Mesendoderm (in vitro differentiated cells): ENCODE data around the gene CACNG1.

Source experiments
- DNase-seq: peaks from one replicate; pipeline ENCODE4 v3.0.0; 2013
- H2AK5ac ChIP-seq: 2 replicates; pipeline ENCODE4 v1.6.1; 2013; ENCODE audit warnings: low read length, inconsistent platforms
- H2BK120ac ChIP-seq: 2 replicates; pipeline ENCODE4 v1.6.1; 2013; ENCODE audit warnings: low read depth, mild to moderate bottlenecking, low read length, moderate library complexity, mixed read lengths
- H2BK15ac ChIP-seq: replicated peaks from 2 replicates; pipeline ENCODE4 v1.6.1; 2013; ENCODE audit warnings: low read depth, mild to moderate bottlenecking, moderate library complexity
- H2BK5ac ChIP-seq: 2 replicates; pipeline ENCODE4 v1.6.1; 2013; ENCODE audit warnings: low read length, inconsistent platforms
- H3K18ac ChIP-seq: 2 replicates; pipeline ENCODE4 v1.6.1; 2013; ENCODE audit warnings: mild to moderate bottlenecking, low read length, mixed read lengths
- H3K23ac ChIP-seq: one replicate; pipeline ENCODE4 v1.6.1; 2013; ENCODE audit warnings: low read length
- H3K27ac ChIP-seq: 2 replicates; pipeline ENCODE4 v1.5.1; 2013; ENCODE audit warnings: low read depth, mild to moderate bottlenecking, inconsistent platforms, low read length, moderate library complexity
- H3K27me3 ChIP-seq: 2 replicates; pipeline ENCODE4 v1.6.1; 2013; ENCODE audit warnings: low read length, control low read depth, mild to moderate bottlenecking, inconsistent platforms; ENCODE audit not compliant: insufficient read depth, poor library complexity
- H3K36me3 ChIP-seq: 2 replicates; pipeline ENCODE4 v1.6.1; 2013; ENCODE audit warnings: low read length, inconsistent platforms; ENCODE audit not compliant: control insufficient read depth, insufficient read depth
- H3K4ac ChIP-seq: one replicate; pipeline ENCODE4 v1.6.1; 2013; ENCODE audit warnings: low read depth, mild to moderate bottlenecking, low read length, moderate library complexity
- H3K4me1 ChIP-seq: 2 replicates; pipeline ENCODE4 v1.6.1; 2013; ENCODE audit warnings: low read depth, low read length, inconsistent platforms; ENCODE audit not compliant: control insufficient read depth
- H3K4me2 ChIP-seq: 2 replicates; pipeline ENCODE4 v1.6.1; 2013; ENCODE audit warnings: low read length
- H3K4me3 ChIP-seq: 2 replicates; pipeline ENCODE4 v1.5.1; 2013; ENCODE audit warnings: mild to moderate bottlenecking, low read length
- H3K56ac ChIP-seq: one replicate; pipeline ENCODE4 v1.6.1; 2013; ENCODE audit warnings: low read length
- H3K79me1 ChIP-seq: 2 replicates; pipeline ENCODE4 v1.6.1; 2013; ENCODE audit warnings: low read length, inconsistent platforms
- H3K79me2 ChIP-seq: 2 replicates; pipeline ENCODE4 v1.6.1; 2013; ENCODE audit warnings: mild to moderate bottlenecking, low read length; ENCODE audit not compliant: control insufficient read depth, insufficient read depth
- H3K9ac ChIP-seq: 2 replicates; pipeline ENCODE4 v1.6.1; 2013; ENCODE audit warnings: low read length, inconsistent platforms
- H4K5ac ChIP-seq: one replicate; pipeline ENCODE4 v1.6.1; 2013; ENCODE audit warnings: low read length
- H4K8ac ChIP-seq: one replicate; pipeline ENCODE4 v1.6.1; 2013; ENCODE audit warnings: low read depth, mild to moderate bottlenecking, control low read depth, low read length, moderate library complexity
- WGBS: extraction: QIAGEN DNeasy Blood & Tissue Kit; methylation state at CpG from one replicate; pipeline ENCODE4 v1.1.7; 2013; ENCODE audit warnings: low lambda C conversion rate, missing lambda C conversion rate; ENCODE audit not compliant: insufficient coverage; ENCODE audit errors: extremely low coverage; 5-methylcytosine and 5-hydroxymethylcytosine counted together

The CACNG1 gene

GRCh38 chr17:67066717-67067116 lies 22.4 kb downstream of the CACNG1 start:
- no peak overlapping the region for H2BK15ac ChIP-seq
- no peak overlapping the region for H4K8ac ChIP-seq
- no peaks in the 10 kb centered on the region for H3K27me3 ChIP-seq
- no peaks in the 10 kb centered on the region for H3K79me2 ChIP-seq
- H3K27ac ChIP-seq, result no peak overlapping the region
- no peak overlapping the region for H3K4me2 ChIP-seq
- H3K18ac ChIP-seq, result no peak overlapping the region
- no peak overlapping the region for H3K56ac ChIP-seq
- no peak overlapping the region for H3K9ac ChIP-seq
- H2BK5ac ChIP-seq, result no peak overlapping the region
- no peak overlapping the region for H3K23ac ChIP-seq
- H2BK120ac ChIP-seq, result no peak overlapping the region
- no peak overlapping the region for H2AK5ac ChIP-seq
- no peak overlapping the region for H3K4me3 ChIP-seq
- H3K36me3 ChIP-seq, result no peaks in the 10 kb centered on the region
- no peak overlapping the region for H3K4ac ChIP-seq
- no peaks in the 10 kb centered on the region for H3K79me1 ChIP-seq
- H3K4me1 ChIP-seq, result no peaks in the 10 kb centered on the region
- no peak for DNase-seq
- no peak overlapping the region for H4K5ac ChIP-seq
- WGBS, result no CpG with 5 or more reads among the region's 2 CpGs

- WGBS, result no CpG with 5 or more reads among the region's 13 CpGs
- Histone ChIP-seq H3K27me3 (no peaks in the 10 kb centered on the region), H3K23ac (no peak overlapping the region), H2BK5ac (no peak overlapping the region), H3K36me3 (no peaks in the 10 kb centered on the region), H3K9ac (no peak overlapping the region), H2BK120ac (no peak overlapping the region), H4K8ac (no peak overlapping the region), H4K5ac (no peak overlapping the region), H3K18ac (no peak overlapping the region), H3K4me3 (no peak overlapping the region), H2BK15ac (no peak overlapping the region), H3K79me2 (no peaks in the 10 kb centered on the region), H3K4me1 (no peaks in the 10 kb centered on the region), H2AK5ac (no peak overlapping the region), H3K56ac (no peak overlapping the region), H3K27ac (no peak overlapping the region), H3K4me2 (no peak overlapping the region), H3K4ac (no peak overlapping the region), H3K79me1 (no peaks in the 10 kb centered on the region)
- no peak for DNase-seq
These were observed 23.5 kb downstream of the CACNG1 start for GRCh38 chr17:67067571-67068482.

GRCh38 chr17:67068999-67069398 lies 24.6 kb downstream of the CACNG1 start:
- no peak overlapping the region for H2BK120ac ChIP-seq
- H2BK15ac ChIP-seq, result no peak overlapping the region
- no peak overlapping the region for H2AK5ac ChIP-seq
- no peak overlapping the region for H4K8ac ChIP-seq
- H3K4me3 ChIP-seq, result no peak overlapping the region
- H3K4me2 ChIP-seq, result no peak overlapping the region
- WGBS, result no CpG with 5 or more reads among the region's 3 CpGs
- no peak overlapping the region for H4K5ac ChIP-seq
- no peak overlapping the region for H3K9ac ChIP-seq
- no peaks in the 10 kb centered on the region for H3K36me3 ChIP-seq
- no peak overlapping the region for H3K27ac ChIP-seq
- no peak overlapping the region for H3K18ac ChIP-seq
- no peak overlapping the region for H3K56ac ChIP-seq
- H3K23ac ChIP-seq, result no peak overlapping the region
- H3K27me3 ChIP-seq, result no peaks in the 10 kb centered on the region
- H2BK5ac ChIP-seq, result no peak overlapping the region
- H3K4me1 ChIP-seq, result no peaks in the 10 kb centered on the region
- no peaks in the 10 kb centered on the region for H3K79me1 ChIP-seq
- H3K4ac ChIP-seq, result no peak overlapping the region
- H3K79me2 ChIP-seq, result no peaks in the 10 kb centered on the region
- DNase-seq, result no peak

GRCh38 chr17:67069603-67070136 lies 25.3 kb downstream of the CACNG1 start:
- Histone ChIP-seq H3K4me3 (no peak overlapping the region), H3K23ac (no peak overlapping the region), H3K56ac (no peak overlapping the region), H2BK120ac (no peak overlapping the region), H3K27ac (no peak overlapping the region), H3K4me1 (no peaks in the 10 kb centered on the region), H3K79me1 (no peaks in the 10 kb centered on the region), H3K9ac (no peak overlapping the region), H3K79me2 (no peaks in the 10 kb centered on the region), H3K4ac (no peak overlapping the region), H4K5ac (no peak overlapping the region), H3K27me3 (no peaks in the 10 kb centered on the region), H3K4me2 (no peak overlapping the region), H2BK5ac (no peak overlapping the region), H2BK15ac (no peak overlapping the region), H4K8ac (no peak overlapping the region), H3K18ac (no peak overlapping the region), H3K36me3 (no peaks in the 10 kb centered on the region), H2AK5ac (no peak overlapping the region)
- no CpG with 5 or more reads among the region's 5 CpGs for WGBS
- DNase-seq, result no peak

GRCh38 chr17:67071595-67071994 lies 27.2 kb downstream of the CACNG1 start:
- Histone ChIP-seq H3K56ac (no peak overlapping the region), H3K36me3 (no peaks in the 10 kb centered on the region), H2BK120ac (no peak overlapping the region), H4K8ac (no peak overlapping the region), H3K4ac (no peak overlapping the region), H3K18ac (no peak overlapping the region), H2BK5ac (no peak overlapping the region), H3K79me2 (no peaks in the 10 kb centered on the region), H2BK15ac (no peak overlapping the region), H3K9ac (no peak overlapping the region), H3K27me3 (no peaks in the 10 kb centered on the region), H3K4me1 (no peaks in the 10 kb centered on the region), H3K79me1 (no peaks in the 10 kb centered on the region), H4K5ac (no peak overlapping the region), H3K27ac (no peak overlapping the region), H3K4me2 (no peak overlapping the region), H2AK5ac (no peak overlapping the region), H3K23ac (no peak overlapping the region), H3K4me3 (no peak overlapping the region)
- DNase-seq, result no peak
